NB4 (cell line): Measurements from ENCODE around the gene CYTH1.

Source experiments
- POLR2A ChIP-seq: IDR thresholded peaks from 2 replicates; pipeline ENCODE4 v1.6.1; 2011; ENCODE audit warnings: mild to moderate bottlenecking; ENCODE audit not compliant: insufficient read length; ENCODE audit errors: extremely low read depth
- TF ChIP-seq, protein P1 (sequence below): IDR thresholded peaks from one replicate; pipeline ENCODE4 v1.5.1; 2012; ENCODE audit warnings: low read depth, low read length

- TF ChIP-seq, protein P1, sequence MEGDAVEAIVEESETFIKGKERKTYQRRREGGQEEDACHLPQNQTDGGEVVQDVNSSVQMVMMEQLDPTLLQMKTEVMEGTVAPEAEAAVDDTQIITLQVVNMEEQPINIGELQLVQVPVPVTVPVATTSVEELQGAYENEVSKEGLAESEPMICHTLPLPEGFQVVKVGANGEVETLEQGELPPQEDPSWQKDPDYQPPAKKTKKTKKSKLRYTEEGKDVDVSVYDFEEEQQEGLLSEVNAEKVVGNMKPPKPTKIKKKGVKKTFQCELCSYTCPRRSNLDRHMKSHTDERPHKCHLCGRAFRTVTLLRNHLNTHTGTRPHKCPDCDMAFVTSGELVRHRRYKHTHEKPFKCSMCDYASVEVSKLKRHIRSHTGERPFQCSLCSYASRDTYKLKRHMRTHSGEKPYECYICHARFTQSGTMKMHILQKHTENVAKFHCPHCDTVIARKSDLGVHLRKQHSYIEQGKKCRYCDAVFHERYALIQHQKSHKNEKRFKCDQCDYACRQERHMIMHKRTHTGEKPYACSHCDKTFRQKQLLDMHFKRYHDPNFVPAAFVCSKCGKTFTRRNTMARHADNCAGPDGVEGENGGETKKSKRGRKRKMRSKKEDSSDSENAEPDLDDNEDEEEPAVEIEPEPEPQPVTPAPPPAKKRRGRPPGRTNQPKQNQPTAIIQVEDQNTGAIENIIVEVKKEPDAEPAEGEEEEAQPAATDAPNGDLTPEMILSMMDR: no peak
- no peak for TF ChIP-seq POLR2A
These were observed 20.4 kb upstream of the CYTH1 start for GRCh38 chr17:78802459-78802858.
